Colonic mucosa (tissue), 4 donors: ENCODE measurements around the gene GALNT10. TPM values are rescaled to one million over a fixed set of nuclear protein-coding genes. Genes with fewer than 3 reads are reported as not detected.

Source experiments
- DNase-seq: peaks from one replicate; pipeline ENCODE4 v3.0.0-alpha.2; 2020
- H3K27ac ChIP-seq: fragments of 200-600 bp; one replicate; pipeline ENCODE4 v1.8.0; 2021
- H3K27me3 ChIP-seq: fragments of 200-600 bp; one replicate; pipeline ENCODE4 v1.8.0; 2021
- H3K36me3 ChIP-seq: fragments of 200-600 bp; one replicate; pipeline ENCODE4 v1.8.0; 2021
- H3K4me1 ChIP-seq: fragments of 200-600 bp; one replicate; pipeline ENCODE4 v1.8.0; 2021; ENCODE audit warnings: mild to moderate bottlenecking
- H3K4me3 ChIP-seq: fragments of 200-600 bp; one replicate; pipeline ENCODE4 v1.8.0; 2021
- H3K9ac ChIP-seq, 2 donors: one replicate each; pipeline ENCODE4 v1.7.0; 2013; ENCODE audit warnings: control low read depth in 2 of 2, low read depth in 2 of 2, low read length in 2 of 2
- H3K9me3 ChIP-seq: fragments of 200-600 bp; one replicate; pipeline ENCODE4 v1.8.0; 2021
- intact Hi-C: fragments of 100-400 bp; cut with DNase I; formaldehyde crosslinking; loops from one replicate; pipeline ENCODE4 v1.14.1; 2022
- total RNA-seq, 2 donors: library from RNA; stranded (reverse); fragmentation: NEBNext Ultra II Directional in 1 of 2; extraction: Animal tissue kit (Norgen Biotek cat#: 25700) in 1 of 2; gene quantifications; one replicate each; pipeline ENCODE4 v1.2.1, GENCODE V29; 2021
- TF ChIP-seq, protein P1 (sequence below): fragments of 200-600 bp; IDR thresholded peaks from one replicate; pipeline ENCODE4 v1.8.0; 2022; ENCODE audit warnings: antibody characterized with exemption, mild to moderate bottlenecking
- donor health status: healthy.
- donor health status: DM: no; HTN: no; CAD: no.
- donor health status: DM: no; HTN: no; CAD: no.

Gene GALNT10
- total RNA-seq, 2 donors from 2014 or later: 40.0 to 46.7 TPM

DNA sequence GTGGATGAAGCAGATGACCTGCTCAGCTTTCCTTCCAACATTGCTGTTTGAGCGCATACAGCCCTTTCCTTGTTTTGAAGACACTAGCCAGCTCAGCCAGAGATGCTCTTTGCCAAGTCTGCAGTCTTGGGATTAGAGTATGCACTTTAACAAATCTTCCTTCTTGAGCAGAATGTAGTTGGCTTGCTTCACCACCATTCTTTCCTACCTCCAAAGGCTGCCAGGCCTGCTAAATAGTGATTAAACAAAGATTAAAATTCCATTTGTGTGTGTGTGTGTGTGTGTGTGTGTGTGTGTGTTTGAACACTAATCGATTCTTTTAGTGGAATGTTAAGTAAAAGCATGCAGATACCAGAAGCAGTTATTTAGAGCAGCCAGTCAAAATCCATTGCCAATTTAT, 97.6 kb downstream of the GALNT10 start:
- Histone ChIP-seq H3K36me3 (no peaks in the 10 kb centered on the region), H3K4me1 (peaks cover 12% of the 10 kb centered on the region), H3K9ac (no peak overlapping the region), H3K4me3 (no peak overlapping the region), H3K9me3 (no peaks in the 10 kb centered on the region), H3K27ac (no peak overlapping the region), H3K27me3 (no peaks in the 10 kb centered on the region)
- TF ChIP-seq, protein P1, sequence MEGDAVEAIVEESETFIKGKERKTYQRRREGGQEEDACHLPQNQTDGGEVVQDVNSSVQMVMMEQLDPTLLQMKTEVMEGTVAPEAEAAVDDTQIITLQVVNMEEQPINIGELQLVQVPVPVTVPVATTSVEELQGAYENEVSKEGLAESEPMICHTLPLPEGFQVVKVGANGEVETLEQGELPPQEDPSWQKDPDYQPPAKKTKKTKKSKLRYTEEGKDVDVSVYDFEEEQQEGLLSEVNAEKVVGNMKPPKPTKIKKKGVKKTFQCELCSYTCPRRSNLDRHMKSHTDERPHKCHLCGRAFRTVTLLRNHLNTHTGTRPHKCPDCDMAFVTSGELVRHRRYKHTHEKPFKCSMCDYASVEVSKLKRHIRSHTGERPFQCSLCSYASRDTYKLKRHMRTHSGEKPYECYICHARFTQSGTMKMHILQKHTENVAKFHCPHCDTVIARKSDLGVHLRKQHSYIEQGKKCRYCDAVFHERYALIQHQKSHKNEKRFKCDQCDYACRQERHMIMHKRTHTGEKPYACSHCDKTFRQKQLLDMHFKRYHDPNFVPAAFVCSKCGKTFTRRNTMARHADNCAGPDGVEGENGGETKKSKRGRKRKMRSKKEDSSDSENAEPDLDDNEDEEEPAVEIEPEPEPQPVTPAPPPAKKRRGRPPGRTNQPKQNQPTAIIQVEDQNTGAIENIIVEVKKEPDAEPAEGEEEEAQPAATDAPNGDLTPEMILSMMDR: no peak
- intact Hi-C loops: no loop called here
- peak; percentile 32 for DNase-seq

DNA sequence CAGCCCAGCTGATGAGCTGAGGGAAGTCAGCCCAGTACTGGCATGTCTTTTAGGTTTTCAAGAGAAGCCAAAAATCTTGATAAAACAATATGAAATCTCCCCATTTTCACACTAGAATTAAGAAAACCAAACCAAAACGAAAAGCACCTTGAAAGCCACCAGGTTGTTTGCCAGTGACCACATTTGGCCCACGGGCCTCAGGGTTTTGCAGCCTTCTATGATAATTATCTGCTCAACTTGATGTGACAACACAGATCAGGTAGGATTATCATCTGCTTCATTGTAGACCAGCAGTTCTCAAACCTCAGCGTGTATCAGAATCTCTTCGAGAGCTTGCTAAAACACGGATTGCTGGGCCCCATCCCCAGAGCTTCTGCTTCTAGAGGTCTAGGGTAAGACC, 101.4 kb downstream of the GALNT10 start:
- no peak for DNase-seq
- peaks cover 10% of the 10 kb centered on the region for H3K4me1 ChIP-seq
- TF ChIP-seq, protein P1: no peak
- H3K9ac ChIP-seq: no peak overlapping the region
- H3K36me3 ChIP-seq: no peaks in the 10 kb centered on the region
- H3K9me3 ChIP-seq: no peaks in the 10 kb centered on the region
- H3K27ac ChIP-seq: no peak overlapping the region
- H3K4me3 ChIP-seq: no peak overlapping the region
- intact Hi-C loops: no loop called here
- H3K27me3 ChIP-seq: no peaks in the 10 kb centered on the region

- Histone ChIP-seq H3K27me3 (no peaks in the 10 kb centered on the region), H3K4me1 (peaks cover 3% of the 10 kb centered on the region), H3K9me3 (no peaks in the 10 kb centered on the region), H3K4me3 (no peak overlapping the region), H3K9ac (no peak overlapping the region), H3K27ac (no peak overlapping the region), H3K36me3 (no peaks in the 10 kb centered on the region)
- DNase-seq: no peak
- intact Hi-C loops: no loop called here
- TF ChIP-seq, protein P1: no peak
Measured at GRCh38 chr5:154293219-154293618, 102.7 kb downstream of the GALNT10 start.

DNA sequence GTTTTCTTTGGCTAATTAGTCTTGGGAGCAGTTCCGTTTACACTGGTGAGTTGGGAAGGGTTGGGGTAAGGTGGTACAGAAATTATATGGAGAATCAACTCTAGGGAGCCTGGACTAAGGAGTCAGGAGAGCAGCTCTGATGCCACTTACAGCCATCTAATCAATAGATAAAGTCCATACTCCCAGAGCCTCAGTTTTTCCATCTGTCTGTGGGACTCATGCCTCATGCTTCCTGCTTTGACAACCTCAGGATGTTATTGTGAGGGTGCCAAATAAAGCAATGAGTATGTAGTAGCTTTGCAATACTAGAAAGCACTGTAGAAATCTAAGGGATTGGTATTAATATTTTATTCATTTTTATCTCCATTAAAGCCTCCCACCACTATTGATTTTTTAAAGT, 105.0 kb downstream of the GALNT10 start:
- Histone ChIP-seq H3K4me1 (peaks cover 3% of the 10 kb centered on the region), H3K4me3 (no peak overlapping the region), H3K9me3 (no peaks in the 10 kb centered on the region), H3K9ac (no peak overlapping the region), H3K27ac (no peak overlapping the region), H3K36me3 (no peaks in the 10 kb centered on the region), H3K27me3 (no peaks in the 10 kb centered on the region)
- intact Hi-C loops: no loop called here
- no peak for DNase-seq
- TF ChIP-seq, protein P1: no peak

- Histone ChIP-seq H3K27ac (peak overlapping the region; percentile 69), H3K27me3 (no peaks in the 10 kb centered on the region), H3K9me3 (no peaks in the 10 kb centered on the region), H3K4me3 (no peak overlapping the region), H3K36me3 (no peaks in the 10 kb centered on the region), H3K4me1 (peaks cover 3% of the 10 kb centered on the region), H3K9ac (no peak overlapping the region)
- TF ChIP-seq, protein P1: no peak
- DNase-seq: peak; percentile 55
- intact Hi-C loops: no loop called here
Measured at GRCh38 chr5:154296525-154297159, 106.1 kb downstream of the GALNT10 start.
